ENCODE results near the gene IDH2.
"Not testable (repeated sequence)": the region's sequence is repeated elsewhere in the genome, so short reads cannot be mapped to it uniquely, and the experiment has no call there.

IDH2 gene

GRCh38 chr15:90114451-90114901 is 12.2 kb upstream of the IDH2 start:
- DNase-seq = no peak

- DNase-seq = no peak
Measured at GRCh38 chr15:90113166-90113565, 10.9 kb upstream of the IDH2 start.

- DNase-seq = not testable (repeated sequence)
Measured at GRCh38 chr15:90109163-90109751, 7.0 kb upstream of the IDH2 start.

- not testable (repeated sequence) for DNase-seq
Measured at GRCh38 chr15:90108038-90108437, 5.8 kb upstream of the IDH2 start.

- no peak for DNase-seq
Measured at GRCh38 chr15:90106522-90107117, 4.4 kb upstream of the IDH2 start.

GRCh38 chr15:90105521-90105920 is 3.3 kb upstream of the IDH2 start:
- no peak for DNase-seq

- peak; percentile 18 for DNase-seq
Measured at GRCh38 chr15:90104551-90104950, 2.3 kb upstream of the IDH2 start.

GRCh38 chr15:90103701-90104329 is 1.5 kb upstream of the IDH2 start:
- peak; percentile 78 for DNase-seq

- DNase-seq = no peak
Measured at GRCh38 chr15:90101130-90101968, 919 bp downstream of the IDH2 start.

- DNase-seq = no peak
Measured at GRCh38 chr15:90099868-90100831, 2.1 kb downstream of the IDH2 start.

GRCh38 chr15:90099072-90099867 is 3.0 kb downstream of the IDH2 start:
- no peak for DNase-seq

GRCh38 chr15:90097475-90097874 is 4.8 kb downstream of the IDH2 start:
- DNase-seq = no peak

- peak; percentile 62 for DNase-seq
Measured at GRCh38 chr15:90095521-90095959, 6.7 kb downstream of the IDH2 start.

GRCh38 chr15:90091156-90091931 is 10.9 kb downstream of the IDH2 start:
- no peak for DNase-seq

- no peak for DNase-seq
Measured at GRCh38 chr15:90090226-90090848, 11.9 kb downstream of the IDH2 start.

- DNase-seq = no peak
Measured at GRCh38 chr15:90087454-90088154, 14.7 kb downstream of the IDH2 start.

GRCh38 chr15:90086868-90087268 is 15.4 kb downstream of the IDH2 start:
- no peak for DNase-seq

GRCh38 chr15:90085565-90085964 is 16.7 kb downstream of the IDH2 start:
- no peak for DNase-seq

GRCh38 chr15:90084876-90085423 is 17.3 kb downstream of the IDH2 start:
- DNase-seq = no peak
